IMR-90 (cell line): ENCODE data around the gene ALOXE3. TPM values are rescaled to one million over a fixed set of nuclear protein-coding genes. Genes with fewer than 3 reads are reported as not detected.

Experiments used
- ATAC-seq: fragments of 200-7000 bp; cut with Tn5 transposase; 2 replicates; pipeline ENCODE4 v1.9.1; 2020; ENCODE audit warnings: low read depth, mild to moderate bottlenecking, moderate library complexity
- BruUV-seq: library from RNA; stranded (reverse); fragments of 400-500 nt; replicated peaks from 2 replicates; lab custom pipeline; 2021; lab: Mats Ljungman, UMichigan
- CTCF ChIA-PET: fragments of 300-600 bp; formaldehyde crosslinking; extraction: SDS; loops from one replicate; lab custom pipeline; 2021; ENCODE audit warnings: antibody characterized with exemption; lab: Yijun Ruan, JAX
- POLR2A ChIA-PET: fragments of 300-600 bp; sonication (Branson Sonifier 250); formaldehyde crosslinking; loops from one replicate; lab custom pipeline; 2022; ENCODE audit warnings: antibody characterized with exemption; ENCODE audit not compliant: unreplicated experiment; lab: Charles Lee
- DNase-seq: peaks from one replicate; pipeline ENCODE4 v3.0.0; 2013
- H2AFZ ChIP-seq: replicated peaks from 2 replicates; pipeline ENCODE3; 2013; ENCODE audit warnings: low read length, mild to moderate bottlenecking; ENCODE audit not compliant: poor library complexity
- H2AK5ac ChIP-seq: 2 replicates; pipeline ENCODE4 v1.6.1; 2013; ENCODE audit warnings: low read depth, low read length, inconsistent platforms
- H2AK9ac ChIP-seq: replicated peaks from 2 replicates; pipeline ENCODE3; 2013; ENCODE audit warnings: mild to moderate bottlenecking, low read depth, low read length, moderate library complexity; ENCODE audit not compliant: poor library complexity
- H2BK120ac ChIP-seq: 2 replicates; pipeline ENCODE4 v1.6.1; 2013; ENCODE audit warnings: low read depth, low read length, inconsistent platforms
- H2BK15ac ChIP-seq: 3 replicates; pipeline ENCODE4 v1.6.1; 2013; ENCODE audit warnings: low read depth, low read length, inconsistent platforms
- H2BK20ac ChIP-seq: 2 replicates; pipeline ENCODE4 v1.6.1; 2013; ENCODE audit warnings: low read depth, mild to moderate bottlenecking, inconsistent platforms, low read length, moderate library complexity
- H2BK5ac ChIP-seq: 2 replicates; pipeline ENCODE4 v1.6.1; 2013; ENCODE audit warnings: mild to moderate bottlenecking, low read depth, low read length, inconsistent platforms; ENCODE audit not compliant: poor library complexity, severe bottlenecking
- H3K14ac ChIP-seq: replicated peaks from 2 replicates; pipeline ENCODE4 v1.6.1; 2013; ENCODE audit warnings: low read depth, low read length, inconsistent platforms
- H3K18ac ChIP-seq: 2 replicates; pipeline ENCODE4 v1.6.1; 2013; ENCODE audit warnings: low read depth, low read length, control low read depth
- H3K23ac ChIP-seq: 2 replicates; pipeline ENCODE4 v1.6.1; 2013; ENCODE audit warnings: low read depth, low read length, inconsistent platforms
- H3K27ac ChIP-seq: 2 replicates; pipeline ENCODE4 v1.5.1; 2013; ENCODE audit warnings: mild to moderate bottlenecking, control low read depth, low read length; ENCODE audit not compliant: insufficient read depth
- H3K27me3 ChIP-seq: 2 replicates; pipeline ENCODE4 v1.6.1; 2013; ENCODE audit warnings: low read length; ENCODE audit not compliant: control insufficient read depth, insufficient read depth
- H3K36me3 ChIP-seq: 2 replicates; pipeline ENCODE4 v1.6.1; 2013; ENCODE audit warnings: low read length, mixed read lengths; ENCODE audit not compliant: control insufficient read depth, insufficient read depth
- H3K4ac ChIP-seq: 2 replicates; pipeline ENCODE4 v1.6.1; 2013; ENCODE audit warnings: low read depth, low read length, inconsistent platforms
- H3K4me1 ChIP-seq: 2 replicates; pipeline ENCODE4 v1.6.1; 2013; ENCODE audit warnings: low read length, mixed read lengths; ENCODE audit not compliant: control insufficient read depth, insufficient read depth
- H3K4me2 ChIP-seq: 2 replicates; pipeline ENCODE4 v1.6.1; 2013; ENCODE audit warnings: low read depth, mild to moderate bottlenecking, control low read depth, low read length, moderate library complexity
- H3K4me3 ChIP-seq: 2 replicates; pipeline ENCODE4 v1.5.1; 2013; ENCODE audit warnings: low read depth, mild to moderate bottlenecking, control low read depth, low read length, moderate library complexity; ENCODE audit not compliant: insufficient read depth
- H3K56ac ChIP-seq: 2 replicates; pipeline ENCODE4 v1.6.1; 2013; ENCODE audit warnings: low read length, inconsistent platforms; ENCODE audit not compliant: insufficient read depth; ENCODE audit errors: extremely low read depth
- H3K79me1 ChIP-seq, 2 experiments: 2 replicates each; pipeline ENCODE4 v1.6.1; 2013; ENCODE audit warnings: low read length in 2 of 2, inconsistent platforms in 1 of 2, low read depth in 1 of 2
- H3K9ac ChIP-seq: 2 replicates; pipeline ENCODE4 v1.6.1; 2013; ENCODE audit warnings: low read depth, low read length, control low read depth
- H3K9me1 ChIP-seq: 2 replicates; pipeline ENCODE4 v1.6.1; 2013; ENCODE audit warnings: low read length, inconsistent platforms; ENCODE audit not compliant: insufficient read depth
- H3K9me3 ChIP-seq: 2 replicates; pipeline ENCODE4 v1.6.1; 2013; ENCODE audit warnings: low read length; ENCODE audit not compliant: control insufficient read depth, insufficient read depth
- H4K20me1 ChIP-seq: 2 replicates; pipeline ENCODE4 v1.6.1; 2013; ENCODE audit warnings: low read length, inconsistent platforms; ENCODE audit not compliant: insufficient read depth
- H4K5ac ChIP-seq: 2 replicates; pipeline ENCODE4 v1.6.1; 2013; ENCODE audit warnings: mild to moderate bottlenecking, low read depth, low read length, control low read depth
- H4K8ac ChIP-seq, 2 experiments: 2 replicates each; pipeline ENCODE4 v1.6.1; 2013; ENCODE audit warnings: low read depth in 2 of 2, low read length in 2 of 2, control low read depth in 1 of 2, inconsistent platforms in 1 of 2
- H4K91ac ChIP-seq: 2 replicates; pipeline ENCODE4 v1.6.1; 2013; ENCODE audit warnings: low read depth, low read length, inconsistent platforms; ENCODE audit not compliant: insufficient read depth
- CEBPB ChIP-seq: IDR thresholded peaks from 2 replicates; pipeline ENCODE4 v1.6.1; 2012; ENCODE audit warnings: low read depth, low read length, improper control_type of control experiment
- RFX5 ChIP-seq: IDR thresholded peaks from 2 replicates; pipeline ENCODE4 v1.8.0; 2012; ENCODE audit warnings: low read depth, mild to moderate bottlenecking, low read length, moderate library complexity
- WGBS, 2 experiments: methylation state at CpG; one replicate each; pipeline versions ENCODE4 v1.1.5 to v1.1.7; 2013; ENCODE audit warnings: missing lambda C conversion rate in 2 of 2; ENCODE audit not compliant: insufficient read length in 1 of 2; ENCODE audit errors: extremely low coverage in 2 of 2; 5-methylcytosine and 5-hydroxymethylcytosine counted together
- dilution Hi-C: fragments of 300-500 bp; cut with HindIII; formaldehyde crosslinking; loops from one replicate; pipeline ENCODE4 v1.14.3; 2018; ENCODE audit warnings: low sequenced_read_pairs; ENCODE audit not compliant: unreplicated experiment
- in situ Hi-C: fragments of 300-500 bp; cut with MboI; formaldehyde crosslinking; loops from 3 replicates; pipeline ENCODE4 v1.14.3; 2019; ENCODE audit warnings: low sequenced_read_pairs, inconsistent platforms, mixed read lengths
- intact Hi-C: fragments of 100-400 bp; cut with micrococcal nuclease; formaldehyde crosslinking; loops from 2 replicates; pipeline ENCODE4 v1.10.0; 2022
- polyA plus RNA-seq, 3 experiments: library from polyadenylated mRNA; depleted of rRNA; stranded (reverse); fragments of >200 nt; gene quantifications; 2 replicates each; pipeline ENCODE4 v1.2.3, GENCODE V29; 2012; ENCODE audit warnings: low replicate concordance in 1 of 3
- total RNA-seq: library from RNA; depleted of rRNA; stranded (reverse); fragments of >200 nt; gene quantifications from 2 replicates; pipeline ENCODE4 v1.2.3, GENCODE V29; 2012

Gene ALOXE3
- total and polyA plus RNA-seq, 2 of the 4 experiments (the other 2 are of a cell fraction) = under 0.01 to 0.26 TPM

GRCh38 chr17:8056232-8056975, 61.9 kb downstream of the ALOXE3 start:
- DNase-seq (peak; percentile 71), ATAC-seq (peak; percentile 44)
- Histone ChIP-seq H4K20me1 (no peaks in the 10 kb centered on the region), H2BK20ac (no peak overlapping the region), H2AK9ac (no peak overlapping the region), H3K4me3 (no peak overlapping the region), H3K27me3 (peaks cover 45% of the 10 kb centered on the region), H3K14ac (no peak overlapping the region), H3K27ac (no peak overlapping the region), H3K23ac (no peak overlapping the region), H2BK15ac (no peak overlapping the region), H3K9ac (no peak overlapping the region), H3K4me1 (peaks cover 2% of the 10 kb centered on the region; the same call in 1 of the 2 replicates), H2AK5ac (0 out of 2 replicates have a peak overlapping the region, but pooled peaks have one; percentile 9), H3K9me3 (no peaks in the 10 kb centered on the region), H4K5ac (no peak overlapping the region), H3K56ac (no peak overlapping the region), H3K36me3 (no peaks in the 10 kb centered on the region), H2AFZ (no peak overlapping the region), H3K4me2 (no peak overlapping the region), H3K79me1 (no peaks in the 10 kb centered on the region), H3K9me1 (no peaks in the 10 kb centered on the region), H2BK120ac (no peak overlapping the region), H4K91ac (no peak overlapping the region), H3K18ac (no peak overlapping the region), H2BK5ac (no peak overlapping the region), H4K8ac (no peak overlapping the region), H3K4ac (no peak overlapping the region)
- BruUV-seq = no TSS peak
- in situ Hi-C loops (no loop called here), dilution Hi-C loops (no loop called here), intact Hi-C loops (loop anchor here (2.0 to 5.0 kb wide), 2 partner anchors 124 to 194 kb away; partner anchors contain the start of genes CNTROB and TRAPPC1)
- TF ChIP-seq RFX5 = no peak
- peak; percentile 95 for TF ChIP-seq CEBPB
- POLR2A ChIA-PET = no interaction called here
- CTCF ChIA-PET = interaction anchor here (0.6 to 2.8 kb wide), 4 partner anchors 13 to 37 kb away, joined by 4 to 15 read pairs (median 5); no protein-coding TSS in a partner anchor
- WGBS, 2 experiments = 55% methylated on average over 4 of the region's 14 CpGs; no CpG with 5 or more reads in 1 of the 2 experiments
